ENCODE data around the gene ASCL3. TPM values are rescaled to one million over a fixed set of nuclear protein-coding genes. Genes with fewer than 3 reads are reported as not detected.
"Not testable (repeated sequence)": the region's sequence is repeated elsewhere in the genome, so short reads cannot be mapped to it uniquely, and the experiment has no call there.

The ASCL3 gene
- total RNA-seq, 1 donor = not detected

DNA sequence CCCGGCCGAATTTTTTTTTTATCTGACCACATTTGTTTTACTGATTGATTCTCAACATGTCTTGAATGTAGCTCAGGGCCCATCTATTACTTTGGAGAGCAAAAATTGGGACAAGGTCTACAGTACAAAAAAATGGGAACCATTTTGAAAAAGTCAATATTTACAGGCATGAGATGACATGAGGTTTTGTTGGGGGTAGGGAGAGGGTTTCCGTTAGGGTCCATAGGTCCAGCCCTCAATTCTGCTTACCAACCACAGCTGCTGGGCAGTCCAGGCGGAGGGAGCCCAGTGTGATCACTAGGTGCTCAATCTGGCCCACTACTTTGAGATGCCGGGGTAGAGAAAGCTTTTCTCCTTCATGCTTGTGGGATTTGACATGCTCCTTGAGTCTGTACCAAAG lies 42.6 kb upstream of the ASCL3 start:
- Histone ChIP-seq H3K4me2 (ENCODE audit: insufficient read depth, low read length) (no peak overlapping the region), H4K20me1 (ENCODE audit: insufficient read depth, low read length) (no peaks in the 10 kb centered on the region), H3K9me3 (ENCODE audit: low read depth, low read length) (no peaks in the 10 kb centered on the region), H2AFZ (ENCODE audit: low read length) (no peak overlapping the region), H3K4me1 (ENCODE audit: insufficient read depth, low read length) (peaks cover 17% of the 10 kb centered on the region), H3K79me2 (ENCODE audit: insufficient read depth, low read length) (no peaks in the 10 kb centered on the region), H3K27ac (ENCODE audit: low read depth, low read length) (no peak overlapping the region), H3K27me3 (ENCODE audit: insufficient read depth, low read length) (no peaks in the 10 kb centered on the region), H3K36me3 (ENCODE audit: insufficient read depth, low read length) (no peaks in the 10 kb centered on the region), H3K4me3 (ENCODE audit: insufficient read depth, low read length) (no peak overlapping the region)
- DNase-seq (ENCODE audit: insufficient read length, low spot score, missing footprints) = no peak
- TF ChIP-seq, protein P1, sequence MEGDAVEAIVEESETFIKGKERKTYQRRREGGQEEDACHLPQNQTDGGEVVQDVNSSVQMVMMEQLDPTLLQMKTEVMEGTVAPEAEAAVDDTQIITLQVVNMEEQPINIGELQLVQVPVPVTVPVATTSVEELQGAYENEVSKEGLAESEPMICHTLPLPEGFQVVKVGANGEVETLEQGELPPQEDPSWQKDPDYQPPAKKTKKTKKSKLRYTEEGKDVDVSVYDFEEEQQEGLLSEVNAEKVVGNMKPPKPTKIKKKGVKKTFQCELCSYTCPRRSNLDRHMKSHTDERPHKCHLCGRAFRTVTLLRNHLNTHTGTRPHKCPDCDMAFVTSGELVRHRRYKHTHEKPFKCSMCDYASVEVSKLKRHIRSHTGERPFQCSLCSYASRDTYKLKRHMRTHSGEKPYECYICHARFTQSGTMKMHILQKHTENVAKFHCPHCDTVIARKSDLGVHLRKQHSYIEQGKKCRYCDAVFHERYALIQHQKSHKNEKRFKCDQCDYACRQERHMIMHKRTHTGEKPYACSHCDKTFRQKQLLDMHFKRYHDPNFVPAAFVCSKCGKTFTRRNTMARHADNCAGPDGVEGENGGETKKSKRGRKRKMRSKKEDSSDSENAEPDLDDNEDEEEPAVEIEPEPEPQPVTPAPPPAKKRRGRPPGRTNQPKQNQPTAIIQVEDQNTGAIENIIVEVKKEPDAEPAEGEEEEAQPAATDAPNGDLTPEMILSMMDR (IDR thresholded peaks at IDR 0.05; ENCODE audit: extremely low read depth, low read depth, low read length) = no peak

DNA sequence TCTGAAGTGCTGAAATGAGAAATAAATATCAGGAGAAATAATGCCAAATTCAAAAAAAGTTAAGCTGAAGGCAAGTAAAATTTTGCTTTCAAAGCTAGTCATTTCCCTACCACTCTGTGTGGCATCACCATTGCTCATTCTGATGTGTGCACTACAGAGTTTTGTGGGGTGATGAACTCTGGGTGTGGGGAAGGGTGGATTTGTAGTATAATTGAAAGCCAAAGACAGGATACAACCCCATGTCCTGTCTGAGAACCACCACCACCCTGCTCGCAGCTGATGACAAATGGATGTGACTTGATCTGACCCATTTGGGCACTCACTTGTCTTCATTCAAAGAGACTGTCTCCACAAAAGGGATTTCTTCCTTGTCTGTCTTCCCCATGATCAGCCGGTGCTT lies 40.7 kb upstream of the ASCL3 start:
- Histone ChIP-seq H3K79me2 (ENCODE audit: insufficient read depth, low read length) (no peaks in the 10 kb centered on the region), H3K4me1 (ENCODE audit: insufficient read depth, low read length) (peaks cover 1% of the 10 kb centered on the region), H3K4me2 (ENCODE audit: insufficient read depth, low read length) (no peak overlapping the region), H3K27me3 (ENCODE audit: insufficient read depth, low read length) (no peaks in the 10 kb centered on the region), H3K27ac (ENCODE audit: low read depth, low read length) (no peak overlapping the region), H3K36me3 (ENCODE audit: insufficient read depth, low read length) (no peaks in the 10 kb centered on the region), H2AFZ (ENCODE audit: low read length) (no peak overlapping the region), H3K4me3 (ENCODE audit: insufficient read depth, low read length) (no peak overlapping the region), H4K20me1 (ENCODE audit: insufficient read depth, low read length) (no peaks in the 10 kb centered on the region), H3K9me3 (ENCODE audit: low read depth, low read length) (no peaks in the 10 kb centered on the region)
- no peak for DNase-seq (ENCODE audit: insufficient read length, low spot score, missing footprints)
- TF ChIP-seq, protein P1 (IDR thresholded peaks at IDR 0.05; ENCODE audit: extremely low read depth, low read depth, low read length) = no peak

DNA sequence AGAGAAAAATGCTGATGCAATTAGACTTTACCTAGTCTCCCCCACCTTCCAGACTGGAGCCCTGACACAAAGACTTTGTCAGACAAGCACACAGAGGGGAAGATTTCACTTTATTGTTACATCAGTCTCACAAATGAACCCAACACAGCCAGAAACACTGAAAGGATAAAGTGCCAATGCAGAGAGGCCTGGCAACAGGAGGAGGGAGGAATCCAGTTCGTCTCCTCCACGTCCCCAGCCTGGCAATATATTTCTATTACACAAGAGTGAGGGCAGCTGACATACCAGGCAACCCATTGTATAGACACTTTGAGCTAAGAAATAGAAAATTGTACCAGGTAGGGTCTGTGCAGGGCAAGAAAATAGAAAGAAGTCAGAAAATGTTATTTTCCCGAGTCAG lies 37.7 kb upstream of the ASCL3 start:
- Histone ChIP-seq H3K36me3 (ENCODE audit: insufficient read depth, low read length) (no peaks in the 10 kb centered on the region), H3K4me2 (ENCODE audit: insufficient read depth, low read length) (no peak overlapping the region), H3K79me2 (ENCODE audit: insufficient read depth, low read length) (no peaks in the 10 kb centered on the region), H3K27me3 (ENCODE audit: insufficient read depth, low read length) (no peaks in the 10 kb centered on the region), H3K9me3 (ENCODE audit: low read depth, low read length) (no peaks in the 10 kb centered on the region), H3K4me1 (ENCODE audit: insufficient read depth, low read length) (no peaks in the 10 kb centered on the region), H3K27ac (ENCODE audit: low read depth, low read length) (no peak overlapping the region), H3K4me3 (ENCODE audit: insufficient read depth, low read length) (no peak overlapping the region), H2AFZ (ENCODE audit: low read length) (no peak overlapping the region), H4K20me1 (ENCODE audit: insufficient read depth, low read length) (no peaks in the 10 kb centered on the region)
- no peak for DNase-seq (ENCODE audit: insufficient read length, low spot score, missing footprints)
- TF ChIP-seq, protein P1 (IDR thresholded peaks at IDR 0.05; ENCODE audit: extremely low read depth, low read depth, low read length) = no peak

DNA sequence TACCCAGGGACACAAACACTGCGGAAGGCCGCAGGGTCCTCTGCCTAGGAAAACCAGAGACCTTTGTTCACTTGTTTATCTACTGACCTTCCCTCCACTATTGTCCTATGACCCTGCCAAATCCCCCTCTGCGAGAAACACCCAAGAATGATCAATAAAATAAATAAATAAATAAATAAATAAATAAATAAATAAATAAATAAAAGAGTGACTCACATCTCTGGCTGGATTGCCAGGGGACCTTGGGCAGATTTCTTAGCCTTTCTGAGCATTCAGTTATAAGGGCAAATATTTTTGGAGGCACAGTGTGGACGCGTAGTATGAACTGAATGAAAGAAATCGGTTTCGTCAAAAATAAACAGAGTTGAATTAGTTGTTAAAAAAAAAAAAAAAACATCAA lies 36.5 kb upstream of the ASCL3 start:
- not testable (repeated sequence) for H3K4me3 ChIP-seq (ENCODE audit: insufficient read depth, low read length); H3K27me3 ChIP-seq (ENCODE audit: insufficient read depth, low read length); DNase-seq (ENCODE audit: insufficient read length, low spot score, missing footprints); H3K4me2 ChIP-seq (ENCODE audit: insufficient read depth, low read length); H3K27ac ChIP-seq (ENCODE audit: low read depth, low read length); H2AFZ ChIP-seq (ENCODE audit: low read length); H3K79me2 ChIP-seq (ENCODE audit: insufficient read depth, low read length); H4K20me1 ChIP-seq (ENCODE audit: insufficient read depth, low read length); H3K9me3 ChIP-seq (ENCODE audit: low read depth, low read length); H3K36me3 ChIP-seq (ENCODE audit: insufficient read depth, low read length); H3K4me1 ChIP-seq (ENCODE audit: insufficient read depth, low read length)
